Stomach smooth muscle (tissue), 2 donors: ENCODE results near the gene MPPED1.

Experiments
- H3K27ac ChIP-seq: one replicate; pipeline ENCODE4 v1.7.0; 2013; ENCODE audit warnings: mild to moderate bottlenecking, low read length, inconsistent platforms
- H3K27me3 ChIP-seq, 2 donors: one replicate each; pipeline ENCODE4 v1.7.0; 2013; ENCODE audit warnings: low read length in 2 of 2; ENCODE audit not compliant: insufficient read depth in 2 of 2, control insufficient read depth in 1 of 2
- H3K36me3 ChIP-seq, 2 donors: one replicate each; pipeline ENCODE4 v1.7.0; 2013; ENCODE audit warnings: low read length in 2 of 2; ENCODE audit not compliant: control insufficient read depth in 2 of 2, insufficient read depth in 2 of 2
- H3K4me1 ChIP-seq: one replicate; pipeline ENCODE4 v1.7.0; 2013; ENCODE audit warnings: low read length; ENCODE audit not compliant: control insufficient read depth, insufficient read depth
- H3K4me3 ChIP-seq, 2 donors: one replicate each; pipeline ENCODE4 v1.7.0; 2013; ENCODE audit warnings: low read length in 2 of 2
- H3K9ac ChIP-seq, 2 donors: one replicate each; pipeline ENCODE4 v1.7.0; 2013; ENCODE audit warnings: low read length in 2 of 2, mild to moderate bottlenecking in 1 of 2
- H3K9me3 ChIP-seq, 2 donors: one replicate each; pipeline ENCODE4 v1.7.0; 2013; ENCODE audit warnings: low read length in 2 of 2; ENCODE audit not compliant: control insufficient read depth in 2 of 2
- donor health status: healthy.
- donor health status: Pancreatic carcinoma.

MPPED1 gene, protein sequence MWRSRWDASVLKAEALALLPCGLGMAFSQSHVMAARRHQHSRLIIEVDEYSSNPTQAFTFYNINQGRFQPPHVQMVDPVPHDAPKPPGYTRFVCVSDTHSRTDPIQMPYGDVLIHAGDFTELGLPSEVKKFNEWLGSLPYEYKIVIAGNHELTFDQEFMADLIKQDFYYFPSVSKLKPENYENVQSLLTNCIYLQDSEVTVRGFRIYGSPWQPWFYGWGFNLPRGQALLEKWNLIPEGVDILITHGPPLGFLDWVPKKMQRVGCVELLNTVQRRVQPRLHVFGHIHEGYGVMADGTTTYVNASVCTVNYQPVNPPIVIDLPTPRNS

DNA sequence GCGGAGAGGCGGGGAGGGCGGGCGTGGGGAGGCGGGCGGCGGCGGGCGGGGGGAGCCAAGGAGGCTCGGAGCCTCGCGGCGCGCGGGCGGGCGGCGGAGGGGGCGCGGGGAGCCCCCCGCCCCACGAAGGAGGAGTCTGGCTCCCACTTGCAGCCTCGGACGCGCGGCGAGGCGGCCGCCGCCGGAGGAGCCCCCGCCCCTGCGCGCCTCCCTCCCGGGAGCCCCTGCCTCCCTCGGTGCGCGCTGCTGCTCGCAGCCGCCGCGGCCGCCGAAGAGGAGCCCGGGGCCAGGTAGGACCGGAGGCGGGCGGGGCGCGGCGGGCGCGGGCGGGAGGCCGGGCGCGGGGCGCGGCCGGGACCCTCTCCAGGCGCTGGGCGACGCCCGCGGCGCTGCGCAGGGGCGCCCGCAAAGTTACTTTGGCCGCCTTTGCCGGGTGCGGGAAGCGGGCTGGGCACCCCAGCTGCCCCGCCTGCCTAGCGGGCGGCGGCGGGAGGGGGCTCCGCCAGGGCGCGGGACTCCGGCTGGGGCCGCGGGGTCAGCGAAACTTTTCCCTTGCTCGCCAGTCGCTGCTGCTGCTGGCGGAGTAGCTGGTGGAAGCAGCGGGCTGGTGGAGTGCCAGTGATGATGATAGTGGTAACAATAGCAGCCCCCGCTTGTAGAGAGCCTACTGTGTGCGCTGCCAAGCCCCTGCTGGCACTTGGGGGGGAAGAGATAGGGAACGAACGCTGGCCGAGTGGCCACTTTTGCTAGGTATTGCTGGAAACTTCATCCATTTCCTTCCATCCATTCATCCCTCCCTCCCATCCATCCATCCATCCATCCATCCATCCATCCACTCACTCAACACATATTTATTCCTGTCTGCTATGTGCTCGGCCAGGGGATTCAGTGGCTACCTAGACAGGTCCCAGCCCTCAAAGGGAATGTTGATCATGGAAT, at the start of gene MPPED1:
Gene MPPED1, plus strand, starts transcription at position 146 of the 939 bp plus-strand sequence. CDS start 12,972 bp downstream, outside the sequence.
- Histone ChIP-seq H3K4me3 (peak within 1 kb of the TSS in 1 of 2 donors; percentile 49), H3K36me3 (no peaks in the 10 kb centered on the region), H3K9ac (no peak within 1 kb of the TSS), H3K27ac (no peak within 1 kb of the TSS), H3K27me3 (peaks cover 48 to 54% of the 10 kb centered on the region in 2 donors), H3K4me1 (peaks cover 4% of the 10 kb centered on the region), H3K9me3 (no peaks in the 10 kb centered on the region)

DNA sequence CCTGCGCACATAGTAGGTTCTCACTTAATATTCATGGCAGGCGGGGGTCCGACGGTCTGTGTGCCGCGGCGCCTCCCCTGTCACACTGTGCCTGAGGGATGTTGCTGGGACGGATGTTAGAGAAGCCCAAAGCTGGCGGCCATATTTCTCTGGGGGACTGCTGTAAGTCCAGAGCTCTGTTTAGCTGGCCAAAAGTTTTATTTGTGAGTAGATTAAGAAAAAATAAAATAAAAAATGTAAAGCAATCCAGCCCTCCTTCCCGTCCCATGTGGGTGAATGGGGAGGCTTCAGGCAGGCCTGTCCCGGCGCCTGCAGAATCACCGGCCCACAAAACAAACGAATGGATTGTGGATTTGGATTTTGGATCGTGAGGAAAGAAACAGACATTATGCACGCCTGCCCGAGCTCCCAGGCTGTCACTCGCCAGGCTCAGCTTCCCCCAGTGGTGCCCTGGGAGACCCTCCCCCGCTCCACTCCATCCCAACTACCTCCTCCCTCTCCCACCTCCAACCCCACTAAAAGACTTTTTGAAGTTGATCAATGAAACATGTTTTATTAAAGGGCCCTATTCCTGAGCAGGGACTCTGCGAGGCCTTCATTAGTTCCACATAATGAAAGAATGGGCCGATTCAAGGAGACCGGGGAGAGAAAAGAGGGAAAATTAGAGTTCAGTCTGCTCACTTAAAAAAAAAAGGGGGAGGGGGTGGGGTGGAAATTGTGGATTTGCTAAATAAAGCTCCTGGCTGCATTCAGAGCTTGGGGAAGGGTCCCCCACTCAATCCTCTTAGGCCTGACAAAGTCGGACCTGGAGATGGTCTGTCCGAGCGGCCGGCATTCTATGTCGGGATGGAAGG, 48.3 kb upstream of the MPPED1 start:
- Histone ChIP-seq H3K27me3 (peaks cover 0 to 2% of the 10 kb centered on the region in 2 donors), H3K36me3 (no peaks in the 10 kb centered on the region), H3K27ac (no peak overlapping the region), H3K9ac (no peak overlapping the region), H3K9me3 (no peaks in the 10 kb centered on the region), H3K4me1 (no peaks in the 10 kb centered on the region), H3K4me3 (no peak overlapping the region)

DNA sequence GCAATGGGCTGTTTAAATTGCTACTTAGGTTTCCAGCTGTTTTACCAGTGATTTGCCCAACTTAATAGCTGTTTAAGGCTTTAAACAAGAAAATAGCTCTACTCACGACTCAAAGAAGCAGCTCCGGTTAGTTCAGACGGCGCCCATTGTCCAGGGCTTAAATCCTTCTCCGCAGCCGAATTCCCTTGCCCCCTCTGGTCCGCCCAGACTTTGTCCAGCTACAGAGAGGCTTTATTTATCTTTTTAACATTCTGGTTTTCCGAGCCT, 47.7 kb upstream of the MPPED1 start:
- Histone ChIP-seq H3K9me3 (no peaks in the 10 kb centered on the region), H3K4me1 (no peaks in the 10 kb centered on the region), H3K9ac (no peak overlapping the region), H3K27ac (no peak overlapping the region), H3K36me3 (no peaks in the 10 kb centered on the region), H3K27me3 (peaks cover 0 to 2% of the 10 kb centered on the region in 2 donors), H3K4me3 (no peak overlapping the region)

DNA sequence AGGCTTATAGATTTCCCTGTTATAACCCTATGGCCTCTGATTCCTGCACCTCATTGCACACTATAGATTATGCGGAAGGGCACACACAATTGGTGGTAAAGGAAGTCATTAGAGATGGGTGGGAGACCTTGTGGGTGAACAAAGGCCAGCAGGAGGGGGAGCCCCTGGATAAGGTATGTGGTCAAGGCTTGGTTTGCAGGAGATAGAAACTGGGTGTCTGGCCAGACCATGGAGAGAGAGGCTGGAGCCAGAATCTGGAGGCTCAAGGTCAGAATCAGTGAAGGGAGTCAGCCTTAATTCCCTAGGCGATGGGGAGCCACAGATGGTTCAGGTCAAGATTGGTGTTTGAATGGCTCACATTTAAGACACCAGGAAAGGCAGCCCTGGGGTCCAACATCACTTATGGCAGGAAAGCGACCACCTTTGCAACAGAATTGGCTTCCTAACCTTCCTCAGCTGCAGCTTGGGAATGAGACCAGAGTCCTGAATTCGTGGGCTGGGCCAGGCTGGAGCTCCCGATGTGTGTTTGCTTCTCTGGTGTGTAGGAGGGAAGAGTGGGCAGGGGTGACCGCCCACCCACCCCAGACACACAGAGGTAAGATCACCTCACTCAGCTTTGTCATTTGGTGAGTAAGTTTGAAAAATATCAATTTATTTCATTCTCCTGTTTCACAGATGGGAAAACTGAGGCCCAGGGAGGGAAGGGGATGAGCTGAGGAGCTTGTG, 45.9 kb upstream of the MPPED1 start:
- H3K9ac ChIP-seq, result no peak overlapping the region
- H3K36me3 ChIP-seq, result no peaks in the 10 kb centered on the region
- no peaks in the 10 kb centered on the region for H3K9me3 ChIP-seq
- H3K27ac ChIP-seq, result no peak overlapping the region
- H3K4me3 ChIP-seq, result no peak overlapping the region
- peaks cover 12% of the 10 kb centered on the region for H3K4me1 ChIP-seq
- H3K27me3 ChIP-seq, result peaks cover 0 to 2% of the 10 kb centered on the region in 2 donors

DNA sequence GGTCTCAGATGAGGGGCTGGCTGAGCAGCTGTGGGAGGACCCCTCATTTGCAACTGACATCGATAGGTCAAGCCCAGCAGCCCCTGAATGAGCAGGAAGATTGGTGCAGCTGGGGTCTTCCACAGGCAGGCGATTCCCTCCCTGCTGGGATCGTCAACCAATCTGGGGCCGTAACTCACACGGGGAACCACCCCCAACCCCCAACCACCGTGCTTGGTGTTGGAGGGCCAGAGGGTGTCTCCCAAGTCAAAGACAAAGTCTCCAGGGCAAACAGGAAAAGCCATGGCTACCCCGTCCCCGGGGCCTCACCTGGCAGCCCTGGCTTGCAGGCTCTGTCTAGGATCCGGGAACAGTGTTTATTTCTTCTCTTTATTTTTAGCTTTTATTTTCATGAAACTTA, 41.8 kb upstream of the MPPED1 start:
- H3K4me3 ChIP-seq, result no peak overlapping the region
- H3K36me3 ChIP-seq, result no peaks in the 10 kb centered on the region
- no peak overlapping the region for H3K27ac ChIP-seq
- no peaks in the 10 kb centered on the region for H3K27me3 ChIP-seq
- peaks cover 0 to 9% of the 10 kb centered on the region in 2 donors for H3K9me3 ChIP-seq
- H3K9ac ChIP-seq, result no peak overlapping the region
- peaks cover 16% of the 10 kb centered on the region for H3K4me1 ChIP-seq

DNA sequence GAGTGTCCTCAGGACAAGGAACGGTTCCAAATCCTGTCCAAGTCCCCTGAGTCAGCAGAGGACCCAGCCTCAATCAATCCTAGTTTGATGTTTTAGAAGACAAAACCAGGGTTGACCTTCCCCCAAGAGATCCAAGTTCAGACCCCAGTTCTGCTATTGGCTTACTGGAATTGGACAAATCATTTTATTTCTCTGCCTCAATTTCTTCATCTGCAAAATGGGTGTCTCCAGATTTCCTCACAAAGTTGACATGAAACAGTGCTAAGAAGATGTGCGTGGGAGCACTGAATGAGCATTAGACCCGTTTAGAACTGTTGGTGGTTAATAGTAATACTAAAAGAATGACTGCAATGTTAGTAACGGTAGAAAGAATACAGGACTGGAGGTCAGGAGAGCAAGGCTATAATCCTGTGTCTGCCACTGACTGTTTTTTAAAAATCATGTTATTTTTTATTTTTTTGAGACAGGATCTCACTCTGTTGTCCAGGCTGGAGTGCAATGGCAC, 35.8 kb upstream of the MPPED1 start:
- Histone ChIP-seq H3K4me1 (peaks cover 25% of the 10 kb centered on the region), H3K4me3 (no peak overlapping the region), H3K36me3 (no peaks in the 10 kb centered on the region), H3K27ac (no peak overlapping the region), H3K9me3 (peaks cover 0 to 9% of the 10 kb centered on the region in 2 donors), H3K9ac (no peak overlapping the region), H3K27me3 (no peaks in the 10 kb centered on the region)

DNA sequence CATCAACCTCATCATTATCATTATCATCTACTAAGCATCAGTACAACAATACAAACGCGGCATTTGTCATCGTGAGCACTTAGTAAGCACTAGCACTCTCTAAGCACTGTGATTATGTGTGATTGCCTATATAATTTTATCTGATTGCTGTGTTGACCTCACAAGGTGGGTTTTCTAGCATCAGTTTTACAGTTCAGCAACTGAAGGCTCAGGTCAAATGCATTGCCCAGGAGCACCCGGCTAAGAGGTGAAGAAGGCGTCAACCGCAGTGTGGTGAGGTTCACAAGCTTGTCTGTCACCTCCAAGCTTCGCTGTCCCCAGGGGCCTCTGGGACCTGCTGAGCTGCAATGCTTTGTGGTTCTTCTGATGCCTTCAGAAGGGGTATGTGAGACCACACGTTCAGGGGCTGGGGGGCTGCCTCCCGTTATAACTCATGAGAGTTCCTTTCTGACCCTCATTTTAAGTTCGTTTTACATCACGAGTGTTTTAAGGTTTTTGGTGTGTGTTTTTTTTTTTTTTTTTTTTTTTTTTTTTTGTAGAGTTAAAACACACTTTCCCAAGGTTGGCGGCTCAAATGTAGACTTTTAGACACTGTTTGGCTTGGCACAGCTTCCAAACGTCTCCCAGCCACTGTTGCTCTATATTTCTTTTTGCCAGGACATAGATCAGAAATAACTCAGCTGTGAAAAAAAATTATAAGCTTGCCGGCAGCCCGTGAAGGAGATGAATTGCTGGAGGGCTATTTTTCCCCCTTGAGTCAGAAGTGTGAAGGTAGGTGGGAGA, 34.9 kb upstream of the MPPED1 start:
- Histone ChIP-seq H3K27ac (peak overlapping the region; percentile 37), H3K27me3 (no peaks in the 10 kb centered on the region), H3K36me3 (no peaks in the 10 kb centered on the region), H3K4me1 (peaks cover 23% of the 10 kb centered on the region), H3K9ac (no peak overlapping the region), H3K9me3 (peaks cover 0 to 9% of the 10 kb centered on the region in 2 donors), H3K4me3 (peak overlapping the region in 1 of 2 donors; percentile 29)

DNA sequence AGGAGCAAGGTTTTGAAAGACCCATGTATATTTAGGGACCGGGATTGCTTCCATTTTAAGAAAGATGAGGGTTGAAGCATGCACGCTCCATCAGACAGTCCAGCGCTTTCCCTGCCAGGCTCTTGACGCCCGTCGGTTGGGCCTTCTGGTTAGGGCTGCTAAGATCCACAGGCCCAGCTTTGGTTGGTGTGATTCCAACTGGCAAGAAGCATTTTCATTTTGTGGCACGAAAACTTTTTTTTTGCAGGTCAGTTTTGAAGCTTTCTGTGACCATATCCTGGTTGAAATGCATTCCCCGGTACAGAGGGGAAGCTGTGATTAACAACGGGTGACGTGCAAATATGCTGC, 34.3 kb upstream of the MPPED1 start:
- Histone ChIP-seq H3K4me3 (peak overlapping the region in 1 of 2 donors; percentile 29), H3K9me3 (peaks cover 0 to 9% of the 10 kb centered on the region in 2 donors), H3K9ac (no peak overlapping the region), H3K36me3 (no peaks in the 10 kb centered on the region), H3K27me3 (no peaks in the 10 kb centered on the region), H3K27ac (peak overlapping the region; percentile 24), H3K4me1 (peaks cover 23% of the 10 kb centered on the region)

DNA sequence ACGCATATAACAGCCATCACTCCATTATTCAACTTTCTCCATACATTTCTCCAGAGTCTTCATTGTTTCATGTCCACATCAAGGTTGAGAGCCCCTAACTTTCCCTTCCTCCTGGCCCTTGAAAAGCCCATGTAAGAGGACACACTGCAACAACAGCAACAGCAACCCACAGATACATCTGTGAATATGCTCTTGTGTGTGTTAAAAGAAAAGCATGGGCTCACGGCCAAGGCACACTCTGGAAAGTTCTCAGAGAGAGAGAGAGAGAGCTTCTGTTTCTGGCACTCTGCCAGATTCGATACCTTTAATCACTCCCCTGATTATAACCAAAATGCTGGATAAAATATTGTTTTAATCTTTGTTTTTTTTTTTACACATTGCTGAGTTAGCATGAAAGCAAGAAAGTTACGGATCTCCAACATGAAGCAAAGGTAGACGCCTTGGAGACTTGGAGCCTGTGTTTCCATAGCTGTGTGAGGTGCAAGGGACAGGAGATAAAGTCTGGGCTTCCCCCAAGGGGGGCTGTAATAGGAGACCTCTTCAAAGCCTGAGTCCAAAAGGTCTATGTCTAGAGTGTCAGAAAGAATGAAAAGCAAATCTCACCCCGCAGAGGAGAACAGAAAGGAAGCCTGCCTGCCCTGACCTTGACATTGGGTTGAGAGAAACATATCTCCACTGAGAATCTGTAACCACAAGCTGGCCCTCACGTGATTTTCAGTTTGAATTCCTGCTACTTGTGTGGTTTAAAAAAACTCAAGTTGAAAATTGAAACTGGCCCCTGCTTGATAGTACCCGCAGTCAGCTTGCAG, 33.7 kb upstream of the MPPED1 start:
- Histone ChIP-seq H3K27me3 (no peaks in the 10 kb centered on the region), H3K9ac (no peak overlapping the region), H3K9me3 (peaks cover 0 to 9% of the 10 kb centered on the region in 2 donors), H3K27ac (peak overlapping the region; percentile 24), H3K4me3 (no peak overlapping the region), H3K4me1 (peaks cover 23% of the 10 kb centered on the region), H3K36me3 (no peaks in the 10 kb centered on the region)
